RWPE1 (cell line): ENCODE measurements around the gene NEB.

Experiments used
- CTCF ChIA-PET: fragments of 350-600 bp; sonication (Branson Sonifier 250); formaldehyde crosslinking; extraction: SDS; loops from one replicate; lab custom pipeline; 2021; lab: Yijun Ruan, JAX
- POLR2A ChIA-PET: fragments of 400-600 bp; formaldehyde crosslinking; extraction: SDS; loops from one replicate; lab custom pipeline; 2020; ENCODE audit warnings: antibody characterized with exemption; ENCODE audit not compliant: low non-redundant PET; lab: Yijun Ruan, JAX
- DNase-seq: peaks from one replicate; pipeline ENCODE4 v3.0.0; 2012; ENCODE audit warnings: low spot score
- H3K27ac ChIP-seq: fragments of 450-650 bp; 2 replicates; pipeline ENCODE4 v1.5.1; 2017
- CTCF ChIP-seq: fragments of 450-650 bp; conservative IDR thresholded peaks from 2 replicates; pipeline ENCODE4 v1.5.1; 2017; ENCODE audit warnings: low read depth, mild to moderate bottlenecking

Gene NEB

GRCh38 chr2:151770995-151771394, 36.7 kb upstream of the NEB start:
- H3K27ac ChIP-seq = no peak overlapping the region
- DNase-seq = no peak
- no peak for TF ChIP-seq CTCF
- ChIA-PET CTCF (interaction anchor here (0.6 kb wide), 1 partner anchor 411 kb away, joined by 3 read pairs; no protein-coding TSS in a partner anchor), POLR2A (no interaction called here)

- no peak for TF ChIP-seq CTCF
- no peak overlapping the region for H3K27ac ChIP-seq
- ChIA-PET CTCF (no interaction called here), POLR2A (no interaction called here)
- DNase-seq = no peak
Observed at GRCh38 chr2:151769606-151770005, 35.3 kb upstream of the NEB start.

GRCh38 chr2:151767536-151767935, 33.3 kb upstream of the NEB start:
- DNase-seq = no peak
- no peak overlapping the region for H3K27ac ChIP-seq
- no peak for TF ChIP-seq CTCF
- ChIA-PET CTCF (interaction anchor here (0.6 kb wide), 1 partner anchor 34 kb away, joined by 4 read pairs; no protein-coding TSS in a partner anchor), POLR2A (no interaction called here)

GRCh38 chr2:151766437-151767153, 32.3 kb upstream of the NEB start:
- ChIA-PET CTCF (interaction anchor here (0.6 to 0.7 kb wide), 3 partner anchors 11 to 202 kb away, joined by 3 read pairs; no protein-coding TSS in a partner anchor), POLR2A (no interaction called here)
- DNase-seq = no peak
- no peak for TF ChIP-seq CTCF
- H3K27ac ChIP-seq = no peak overlapping the region

- ChIA-PET POLR2A (no interaction called here), CTCF (interaction anchor here (0.6 to 0.7 kb wide), 2 partner anchors 39 to 201 kb away, joined by 3 read pairs; no protein-coding TSS in a partner anchor)
- TF ChIP-seq CTCF = no peak
- no peak overlapping the region for H3K27ac ChIP-seq
- no peak for DNase-seq
Observed at GRCh38 chr2:151765760-151766410, 31.6 kb upstream of the NEB start.

GRCh38 chr2:151762694-151763093, 28.4 kb upstream of the NEB start:
- no peak for DNase-seq
- ChIA-PET POLR2A (no interaction called here), CTCF (interaction anchor here (0.7 kb wide), 1 partner anchor 212 kb away, joined by 3 read pairs; no protein-coding TSS in a partner anchor)
- TF ChIP-seq CTCF = no peak
- H3K27ac ChIP-seq = no peak overlapping the region
